HG02588 (cell line): Measurements from ENCODE around the gene CDK6.
"Not testable (repeated sequence)": the region's sequence is repeated elsewhere in the genome, so short reads cannot be mapped to it uniquely, and the experiment has no call there.

Experiments
- ATAC-seq: cut with Tn5 transposase; IDR thresholded peaks from one replicate; pipeline ENCODE4 v1.9.1; 2021; ENCODE audit warnings: mild to moderate bottlenecking, moderate library complexity; ENCODE audit not compliant: unreplicated experiment

The CDK6 gene

DNA sequence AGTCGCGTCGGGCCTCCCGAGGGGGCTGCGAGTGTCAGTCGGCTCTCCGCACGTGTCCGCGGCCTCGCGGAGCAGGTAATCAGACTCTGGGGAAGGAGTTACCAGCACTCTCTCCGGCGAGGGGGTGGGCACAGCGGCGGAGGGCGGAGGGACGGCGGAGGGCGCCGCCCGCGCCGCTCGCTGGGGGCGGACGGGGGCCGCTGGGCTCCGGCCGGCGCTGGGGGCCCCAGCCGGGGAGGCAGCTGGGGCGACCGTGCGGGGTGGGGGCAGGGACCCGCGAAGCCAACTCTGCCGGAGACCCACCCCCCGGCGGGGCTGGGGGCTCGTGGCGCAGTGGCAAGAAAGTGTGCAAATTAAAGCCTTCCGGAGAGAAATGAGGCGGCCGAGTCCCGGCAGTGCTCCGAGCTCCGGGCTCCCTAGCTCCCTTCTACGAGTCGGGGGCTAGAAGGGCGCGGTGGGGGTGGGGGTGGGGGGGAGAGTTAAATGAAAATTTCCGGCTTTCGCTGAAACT, at the start of gene CDK6:
Gene CDK6 (minus strand): TSS at position 85 of the 511 bp plus-strand sequence. CDS start 3,250 bp downstream, outside the sequence.
- peak; percentile 33 for ATAC-seq

DNA sequence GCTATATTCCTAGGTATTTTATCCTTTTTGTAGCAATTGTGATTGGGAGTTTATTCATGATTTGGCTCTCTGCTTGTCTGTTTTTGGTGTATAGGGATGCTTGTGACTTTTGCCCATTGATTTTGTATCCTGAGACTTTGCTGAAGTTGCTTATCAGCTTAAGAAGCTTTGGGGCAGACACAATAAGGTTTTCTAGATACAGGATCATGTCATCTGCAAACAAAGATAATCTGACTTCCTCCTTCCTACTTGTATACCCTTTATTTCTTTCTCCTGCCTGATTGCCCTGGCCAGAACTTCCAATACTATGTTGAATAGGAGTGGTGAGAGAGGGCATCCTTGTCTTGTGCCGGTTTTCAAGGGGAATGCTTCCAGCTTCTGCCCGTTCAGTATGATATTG, 49.7 kb upstream of the CDK6 start:
- ATAC-seq = not testable (repeated sequence)

DNA sequence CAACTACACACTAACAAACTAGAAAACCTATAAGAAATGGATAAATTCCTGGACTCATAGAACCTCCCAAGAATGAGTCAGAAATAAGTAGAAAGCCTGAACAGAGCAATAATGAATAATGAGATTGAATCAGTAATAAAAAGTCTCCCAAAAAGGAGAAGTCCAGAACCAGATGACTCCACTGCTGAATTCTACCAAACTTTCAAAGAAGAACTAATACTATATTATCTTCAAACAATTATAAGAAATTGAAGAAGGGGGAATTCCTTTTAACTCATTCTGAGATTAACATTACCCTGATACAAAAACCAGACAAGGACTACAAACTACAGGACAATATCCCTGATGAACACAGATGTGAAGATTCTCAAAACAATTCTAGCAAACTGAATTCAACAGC, 47.8 kb upstream of the CDK6 start:
- ATAC-seq = no peak

DNA sequence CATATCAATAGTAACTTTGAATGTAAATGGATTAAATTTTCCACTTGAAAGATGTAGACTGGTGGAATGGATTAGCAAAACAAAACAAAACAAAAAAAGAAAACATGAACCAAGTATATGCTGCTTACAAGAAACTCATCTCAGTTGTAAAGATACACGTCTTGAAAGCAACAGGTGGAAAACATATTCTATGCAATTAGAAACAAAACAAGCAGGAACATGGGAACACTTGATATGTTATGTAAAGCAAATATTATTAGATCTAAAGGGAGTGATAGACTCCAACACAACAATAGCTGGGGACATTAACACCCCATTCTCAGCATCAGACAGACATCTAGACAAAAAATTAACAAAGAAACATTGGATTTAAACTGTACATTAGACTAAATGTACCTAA, 46.4 kb upstream of the CDK6 start:
- ATAC-seq = no peak

DNA sequence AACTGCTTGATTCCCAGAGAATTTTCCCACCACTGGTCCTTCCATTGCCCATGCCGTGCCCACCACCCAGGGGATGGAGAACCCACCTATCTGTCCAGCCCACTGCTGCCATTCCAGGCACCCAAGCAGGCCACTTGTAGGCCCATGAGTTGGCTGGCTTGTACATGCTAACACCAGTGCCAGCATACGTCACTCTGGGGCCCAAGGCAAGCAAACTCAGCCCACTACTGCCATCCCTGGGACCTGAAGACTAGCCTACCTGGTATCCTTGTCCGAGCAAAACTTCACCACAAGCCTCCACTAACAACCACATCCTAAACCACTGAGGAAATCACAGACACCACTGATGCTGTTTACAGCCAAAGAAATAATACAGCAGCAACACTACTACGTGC, 44.7 kb upstream of the CDK6 start:
- ATAC-seq = no peak

DNA sequence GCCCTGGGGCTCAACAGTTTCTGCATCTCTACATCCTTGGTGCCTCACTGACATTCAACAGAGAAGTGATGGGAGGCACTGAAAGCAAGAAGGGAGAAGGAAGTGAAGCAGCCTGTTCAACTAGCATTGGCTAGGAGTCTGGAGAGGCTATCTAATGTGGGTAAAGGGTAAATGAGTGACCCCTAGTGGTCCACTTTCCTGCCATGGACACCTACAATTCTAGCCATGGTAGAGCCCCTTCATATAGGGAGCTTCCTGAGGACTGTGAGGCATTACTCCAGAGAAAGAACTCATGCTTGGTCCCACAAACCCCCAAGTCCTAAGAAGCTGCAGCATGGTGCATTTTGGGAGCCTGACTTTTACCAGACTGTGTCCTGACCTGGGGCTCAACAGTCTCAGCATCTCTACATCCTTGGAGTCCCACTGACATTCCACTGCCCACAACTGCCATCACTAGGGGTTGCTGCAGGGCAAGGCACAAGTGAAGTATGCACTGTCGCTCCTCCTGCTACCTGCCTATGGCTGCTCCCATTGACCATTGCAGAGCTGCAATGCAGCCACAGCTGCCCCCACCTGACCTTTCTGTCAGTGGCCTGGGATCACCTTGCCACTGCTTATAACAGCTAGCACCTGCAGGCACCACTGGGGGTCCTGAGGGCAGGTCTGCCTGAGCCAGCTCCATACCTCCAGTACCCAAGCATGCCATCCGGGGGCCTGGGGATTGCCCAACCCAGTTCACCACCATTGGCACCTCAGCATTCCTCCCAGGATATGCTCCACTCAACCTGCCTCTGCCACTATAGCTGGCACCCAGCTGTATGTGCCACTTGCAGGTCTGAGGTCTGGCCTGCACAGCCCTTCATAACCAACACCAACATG, 44.1 kb upstream of the CDK6 start:
- no peak for ATAC-seq

DNA sequence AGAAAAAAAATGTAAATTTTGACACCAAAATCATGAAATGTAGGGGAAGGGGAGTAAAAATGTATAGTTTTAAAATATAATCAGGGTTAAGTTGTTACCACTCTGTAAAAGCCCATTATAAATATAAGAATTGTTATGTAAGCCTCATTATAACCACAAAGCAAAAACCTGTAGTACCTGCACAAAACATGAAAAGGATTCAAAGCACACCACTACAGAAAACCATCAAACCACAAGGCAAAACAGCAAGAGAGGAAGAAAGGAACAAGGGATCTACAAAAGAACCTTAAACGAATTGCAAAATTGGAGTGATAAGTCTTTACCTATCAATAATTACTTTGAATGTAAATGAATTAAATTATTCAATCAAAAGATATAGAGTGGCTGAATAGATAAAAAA, 41.0 kb upstream of the CDK6 start:
- ATAC-seq = no peak

DNA sequence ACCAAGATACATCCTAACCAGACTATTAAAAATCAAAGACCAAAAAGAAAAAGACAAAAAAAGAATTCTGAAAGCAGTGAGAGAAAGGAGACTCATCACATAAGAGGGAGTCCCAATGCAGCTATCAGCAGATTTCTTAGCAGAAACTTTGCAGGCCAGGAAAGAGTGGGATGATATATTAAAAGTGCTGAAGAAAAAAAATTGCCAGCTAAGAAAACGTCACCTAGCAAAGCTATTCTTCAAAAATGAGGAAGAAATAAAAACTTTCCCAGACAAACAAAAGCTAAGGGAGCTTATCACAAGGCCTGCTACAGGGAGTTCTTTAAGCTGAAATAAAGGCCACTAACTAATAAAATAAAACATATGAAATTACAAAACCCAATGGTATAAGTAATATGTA, 40.5 kb upstream of the CDK6 start:
- no peak for ATAC-seq

DNA sequence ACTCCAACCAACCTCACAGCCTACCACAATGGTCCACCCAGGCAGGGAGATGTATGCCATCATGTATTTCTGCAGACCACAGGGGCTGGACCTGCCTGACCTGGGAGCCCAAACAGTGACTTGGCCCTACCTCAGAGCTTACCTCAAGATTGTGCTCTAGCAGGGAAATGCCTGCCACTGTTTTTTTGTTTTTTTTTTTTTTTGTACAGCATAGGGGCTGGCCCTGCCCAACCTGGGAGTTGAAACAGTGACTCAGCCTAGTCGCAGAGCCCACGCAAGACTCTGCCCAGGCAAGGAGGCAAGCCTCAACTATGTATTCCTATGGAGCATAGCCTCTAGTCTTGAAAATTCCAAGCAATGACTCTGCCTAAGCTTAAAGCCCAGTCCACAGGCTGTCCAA, 39.3 kb upstream of the CDK6 start:
- peak; percentile 61 for ATAC-seq

DNA sequence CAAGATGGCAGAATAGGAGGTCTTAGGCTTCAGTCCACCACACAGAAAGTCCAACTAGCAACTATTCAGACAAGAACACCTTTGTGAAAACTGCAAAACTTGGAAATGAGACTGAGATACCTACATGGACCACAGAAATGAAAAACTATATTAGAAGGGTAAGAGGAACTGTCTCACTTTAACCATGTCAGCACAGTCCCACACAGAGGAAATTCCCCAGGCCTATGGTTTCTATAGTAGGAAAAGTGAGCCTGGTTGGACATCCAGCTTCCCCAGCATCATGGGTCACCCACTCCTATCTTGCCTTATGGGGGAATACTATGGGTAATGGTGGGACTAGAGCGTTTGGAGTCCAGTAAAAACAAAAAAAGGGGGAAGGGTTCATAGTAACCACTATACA, 38.8 kb upstream of the CDK6 start:
- peak; percentile 40 for ATAC-seq

DNA sequence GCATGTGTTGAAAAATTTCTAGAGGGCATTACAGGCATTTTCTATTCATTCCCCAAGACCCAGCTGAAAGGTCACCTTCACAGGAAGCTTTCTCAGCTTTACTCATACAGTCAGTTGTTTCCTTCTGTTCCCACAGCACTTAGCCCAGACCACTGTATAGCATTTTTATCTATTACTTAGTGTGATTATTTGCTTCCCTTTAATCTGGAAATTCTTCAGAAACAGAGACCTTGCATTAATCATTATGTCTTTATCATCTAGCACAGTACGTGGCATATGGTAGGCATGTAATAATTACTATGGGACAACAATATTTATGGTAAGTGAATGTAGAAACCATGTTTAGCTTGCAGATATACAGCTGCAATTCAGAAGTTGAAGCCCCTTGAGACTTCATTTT, 38.2 kb upstream of the CDK6 start:
- no peak for ATAC-seq

DNA sequence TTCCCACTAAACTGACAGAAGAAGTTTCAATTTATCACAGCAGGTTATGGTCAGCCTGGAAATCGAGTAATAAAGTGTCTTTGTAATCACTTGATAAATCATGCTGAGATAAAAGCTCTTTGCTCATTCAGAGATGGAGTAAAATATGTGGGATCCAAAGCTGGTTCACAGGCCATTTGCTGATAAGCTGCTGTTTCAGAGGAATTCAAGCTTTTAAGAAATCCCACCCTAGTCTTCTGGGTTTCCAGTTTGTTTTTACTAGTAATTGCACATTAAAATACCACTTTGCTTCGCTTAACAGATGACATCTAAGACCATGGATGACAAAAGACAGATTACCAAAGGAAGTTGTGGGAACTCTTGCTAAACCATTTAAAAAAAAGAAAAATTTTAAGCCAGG, 37.4 kb upstream of the CDK6 start:
- ATAC-seq = no peak

DNA sequence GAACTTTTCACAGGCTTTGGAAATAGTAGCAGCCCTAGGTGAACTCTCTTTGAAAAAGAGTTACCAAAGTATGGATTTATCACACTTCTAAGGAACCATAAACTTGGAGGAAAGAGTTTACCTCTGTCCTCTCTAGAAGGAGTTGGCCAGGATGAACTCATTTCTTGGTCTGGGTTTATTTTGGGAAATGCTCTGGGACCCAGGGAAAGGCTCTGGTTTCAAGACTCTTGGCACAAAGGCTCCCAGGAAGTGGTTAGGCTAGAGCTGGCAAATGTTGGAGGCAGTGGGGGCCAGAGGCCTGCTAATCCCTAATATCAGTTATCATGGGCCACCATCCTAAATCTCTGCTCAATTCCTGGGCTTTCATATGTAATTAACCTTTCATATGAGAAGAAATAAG, 36.3 kb upstream of the CDK6 start:
- no peak for ATAC-seq

DNA sequence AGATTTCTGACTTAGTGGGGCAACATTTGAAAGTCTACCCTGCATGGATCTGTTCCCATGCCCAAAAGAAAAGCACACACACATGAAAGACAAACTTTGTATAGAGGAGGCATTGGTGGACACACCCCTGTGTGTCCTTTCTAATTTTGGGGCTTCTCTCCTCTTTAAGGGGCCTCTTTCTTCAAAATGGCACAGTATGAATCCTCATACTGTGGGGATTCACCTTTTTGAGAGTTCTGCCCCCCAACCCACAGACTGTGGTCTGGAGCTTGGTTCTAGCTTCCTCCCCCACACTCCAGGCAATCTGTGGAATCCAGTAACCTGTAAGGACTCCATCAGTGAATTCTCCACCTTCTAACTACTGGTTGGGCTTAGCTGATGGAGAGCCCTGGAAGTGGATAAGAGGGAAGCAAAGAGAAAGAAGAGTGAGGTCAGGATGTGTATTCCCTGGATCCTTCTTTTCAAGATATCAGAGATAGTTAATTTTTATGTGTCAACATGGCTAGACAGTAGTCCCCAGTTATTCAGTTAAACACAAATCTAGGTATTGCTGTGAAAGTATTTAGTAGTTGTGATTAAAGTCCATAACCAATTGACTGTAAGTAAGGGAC, 32.4 kb upstream of the CDK6 start:
- ATAC-seq = no peak

DNA sequence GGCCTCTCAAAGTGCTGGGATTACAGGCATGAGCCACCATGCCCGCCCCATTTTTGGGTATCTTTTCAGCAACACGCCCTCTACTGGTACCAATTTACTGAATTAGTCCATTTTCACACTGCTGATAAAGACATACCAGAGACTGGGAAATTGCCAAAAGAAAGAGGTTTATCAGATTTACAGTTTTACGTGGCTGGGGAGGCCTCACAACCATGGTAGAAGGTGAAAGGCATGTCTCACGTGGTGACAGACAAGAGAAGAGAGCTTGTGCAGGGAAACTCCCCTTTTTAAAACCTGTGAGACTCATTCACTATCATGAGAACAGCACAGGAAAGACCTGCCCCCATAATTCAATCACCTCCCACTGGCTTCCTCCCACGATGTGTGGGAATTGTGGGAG, 27.8 kb upstream of the CDK6 start:
- ATAC-seq = not testable (repeated sequence)

DNA sequence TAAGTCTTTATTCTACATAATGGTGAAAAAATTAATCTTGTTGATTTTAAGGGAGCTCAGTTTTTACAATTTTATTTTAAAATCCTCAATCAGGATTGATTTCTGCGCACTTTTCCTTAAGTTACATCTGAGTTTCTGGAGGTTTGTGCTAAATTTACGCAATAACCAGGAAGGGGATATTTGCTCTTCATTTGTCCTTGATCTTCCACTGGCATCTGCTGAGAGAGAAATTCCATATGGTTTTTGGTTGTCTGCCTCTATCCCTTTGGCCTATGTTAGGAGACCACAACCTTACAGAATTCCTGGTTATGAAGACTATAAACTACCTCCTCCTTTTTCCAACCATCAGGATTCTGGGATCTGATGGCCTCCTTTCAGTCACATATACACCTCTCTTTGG, 20.1 kb upstream of the CDK6 start:
- no peak for ATAC-seq

DNA sequence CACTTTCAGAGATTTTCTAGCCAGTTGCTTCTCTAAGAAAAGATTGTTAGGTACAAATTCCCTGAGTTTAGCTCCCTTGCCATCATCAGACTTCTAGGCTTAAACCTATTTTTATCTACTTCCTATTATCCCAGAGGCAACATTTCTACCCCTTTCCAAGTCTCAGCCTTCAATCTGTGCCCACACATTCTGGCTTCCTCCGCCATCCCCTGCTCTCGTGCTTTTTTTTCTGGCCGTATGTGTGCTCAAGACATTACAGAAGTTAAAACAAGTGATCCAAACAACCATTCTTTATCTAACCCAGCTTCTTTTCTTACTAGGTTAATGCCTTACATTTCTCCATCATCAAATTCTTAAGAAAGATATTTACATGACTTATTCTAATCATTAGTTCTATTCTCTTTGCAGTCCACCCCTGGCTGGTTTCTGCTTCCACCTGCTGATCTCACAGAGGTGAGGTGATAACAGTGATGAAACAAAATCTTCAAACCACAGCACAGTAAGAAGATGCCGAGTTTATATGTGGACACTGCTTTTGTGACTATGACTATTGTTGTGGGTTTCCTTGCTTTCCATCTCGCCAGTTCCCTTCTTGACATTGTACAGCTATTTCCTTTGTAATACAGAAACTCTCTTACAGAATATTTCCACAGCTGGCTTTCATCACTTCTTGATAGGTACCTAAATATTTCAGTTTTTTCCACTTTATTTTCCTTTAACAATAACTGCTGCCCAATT, 18.3 kb upstream of the CDK6 start:
- no peak for ATAC-seq

DNA sequence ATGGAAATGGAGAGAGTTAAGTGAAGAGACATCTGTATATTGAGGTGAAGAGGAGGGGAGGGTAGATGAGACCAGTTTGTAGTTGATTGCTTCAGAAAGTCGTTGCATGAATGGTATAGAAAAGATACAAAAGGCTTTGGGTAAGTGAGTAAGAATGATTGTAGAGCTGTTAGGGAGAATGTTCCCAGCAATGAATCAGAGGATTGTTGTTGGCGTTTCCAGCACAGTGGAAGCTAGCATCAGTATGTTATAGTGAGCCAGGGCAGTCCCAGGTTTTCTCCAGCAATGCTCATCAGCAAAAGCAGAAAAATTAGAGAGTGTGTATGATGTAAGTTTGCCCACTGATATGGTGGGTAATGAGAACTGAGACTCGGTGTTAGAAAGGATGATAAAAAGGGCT, 15.4 kb upstream of the CDK6 start:
- ATAC-seq = no peak

DNA sequence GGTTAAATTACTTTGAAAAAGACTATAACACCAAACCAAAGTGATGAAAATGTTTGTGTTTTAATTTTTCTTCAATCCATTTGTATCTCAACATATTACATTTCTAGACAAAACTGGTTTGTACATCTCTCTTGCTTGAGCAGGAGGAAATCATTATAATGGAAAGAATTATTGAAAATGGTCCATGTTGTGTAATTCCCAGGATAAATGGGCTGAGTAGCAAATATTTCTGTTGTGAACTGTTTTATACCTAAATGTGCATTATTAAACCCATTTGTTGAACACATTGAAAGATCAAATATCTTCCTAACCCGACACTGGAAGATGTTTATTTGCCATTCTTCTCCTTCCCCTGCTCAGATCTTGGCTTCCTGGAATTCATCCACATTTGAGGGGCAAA, 14.1 kb upstream of the CDK6 start:
- ATAC-seq = no peak

DNA sequence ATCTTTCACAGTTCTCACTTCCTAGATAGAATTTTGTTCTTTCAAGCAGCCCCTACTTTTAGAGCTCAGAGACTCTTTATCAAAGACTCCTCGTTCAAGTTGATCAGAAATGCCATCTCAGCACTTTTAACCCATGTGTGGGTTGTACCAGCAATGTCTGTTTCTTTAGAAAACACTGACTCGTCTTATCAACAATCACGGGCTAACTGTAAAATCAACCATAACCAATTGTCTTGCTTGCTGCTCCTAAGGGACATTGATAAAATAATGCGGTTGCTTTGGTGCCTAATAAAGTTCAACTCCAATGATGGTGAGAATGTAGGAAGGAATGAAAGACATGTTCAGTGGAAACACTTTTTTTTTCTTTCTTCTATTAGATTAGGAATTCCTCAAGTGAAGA, 12.9 kb upstream of the CDK6 start:
- no peak for ATAC-seq

DNA sequence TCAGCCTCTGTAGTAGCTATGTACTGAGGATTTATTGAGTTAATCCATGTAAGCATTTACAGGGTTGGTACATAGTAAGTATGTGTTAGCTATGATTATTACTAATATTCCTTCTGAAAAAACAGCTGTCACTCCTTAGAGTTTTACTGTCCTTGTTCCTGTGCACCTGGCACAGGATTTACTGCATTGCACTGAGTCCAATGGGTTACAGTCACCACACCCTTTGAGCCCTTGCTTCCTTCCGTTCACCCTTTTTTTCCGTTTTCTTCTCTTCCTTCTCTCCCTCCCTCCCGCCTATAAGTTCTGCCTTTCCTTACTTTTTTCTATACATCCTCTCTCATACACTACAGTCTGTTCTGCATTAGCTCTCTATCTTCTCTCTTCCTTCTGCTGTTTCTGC, 12.5 kb upstream of the CDK6 start:
- no peak for ATAC-seq

DNA sequence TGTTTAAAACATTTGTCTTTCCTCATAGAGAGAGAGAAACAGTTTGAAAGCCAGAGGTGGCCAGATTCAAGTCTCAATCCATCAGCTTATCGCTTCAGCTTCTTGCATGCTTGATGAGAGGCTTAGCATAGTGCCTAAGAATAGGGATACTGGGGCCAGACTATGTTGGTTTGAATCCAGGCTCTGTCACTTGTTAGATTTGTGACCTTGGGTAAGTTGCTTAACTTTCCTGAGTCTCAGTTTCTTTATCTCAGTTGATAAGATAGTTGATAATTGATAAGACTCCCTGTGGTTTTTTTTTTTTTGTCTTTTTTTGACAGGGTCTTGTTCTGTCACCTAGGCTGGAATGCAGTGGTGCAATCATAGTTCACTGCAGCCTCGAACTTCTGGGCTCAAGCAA, 12.1 kb upstream of the CDK6 start:
- ATAC-seq = no peak
